ENCODE data around the gene VSIG10L. TPM values are rescaled to one million over a fixed set of nuclear protein-coding genes. Genes with fewer than 3 reads are reported as not detected.

VSIG10L gene
- total RNA-seq, 1 donor from 2014 or later: 4.2 TPM

DNA sequence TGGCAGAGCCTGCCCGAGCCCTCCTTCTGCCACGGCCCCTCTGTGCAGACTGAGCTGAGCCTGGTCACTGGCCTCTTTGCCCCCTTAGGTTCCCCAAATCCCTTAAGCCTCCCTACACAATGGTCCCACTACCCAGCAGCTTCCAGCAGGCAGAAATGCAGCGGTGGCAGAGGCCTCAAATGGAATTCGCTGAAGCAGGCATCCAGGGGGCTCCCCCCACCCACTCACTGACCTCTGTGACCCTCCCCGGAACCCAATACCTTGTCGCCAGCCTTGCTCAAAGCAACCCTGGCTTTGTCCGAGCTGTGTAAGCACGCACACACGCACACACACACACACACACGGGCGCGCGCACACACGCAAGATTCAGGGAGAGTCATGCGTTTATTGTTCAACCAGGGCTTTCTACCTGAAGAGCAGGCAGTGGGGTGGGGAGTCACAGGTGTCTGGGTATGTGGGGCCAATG, 46.0 kb upstream of the VSIG10L start, which contains the start of gene LIM2:
LIM2 (minus strand) TSS at position 51 of the 466 bp plus-strand sequence. CDS start 531 bp downstream, outside the sequence.
- DNase-seq (ENCODE audit: low read depth) (no peak), FAIRE-seq (no peak)
- no peaks in the 10 kb centered on the region for H3K9me3 ChIP-seq (ENCODE audit: insufficient read depth, low read depth, low read length)
- H3K9ac ChIP-seq (ENCODE audit: low read length): no peak within 1 kb of the TSS
- H3K27me3 Mint-ChIP-seq (ENCODE audit: low read depth, unreplicated experiment): peaks cover 6% of the 10 kb centered on the region
- no peak within 1 kb of the TSS for H3K4me2 ChIP-seq (ENCODE audit: low read length)
- H3K36me3 Mint-ChIP-seq (ENCODE audit: low read depth, unreplicated experiment): no peaks in the 10 kb centered on the region
- H3K79me2 ChIP-seq (ENCODE audit: insufficient read depth, low read length): no peaks in the 10 kb centered on the region
- no peak for TF ChIP-seq EZH2 (IDR thresholded peaks at IDR 0.05; ENCODE audit: insufficient read depth, low read length)
- TF ChIP-seq CTCF (IDR thresholded peaks at IDR 0.05; ENCODE audit: insufficient read depth, low read depth, low read length): no peak
- H3K4me1 ChIP-seq (ENCODE audit: insufficient read depth, low read length): no peaks in the 10 kb centered on the region
- H3K4me3 Mint-ChIP-seq (ENCODE audit: unreplicated experiment): no peak within 1 kb of the TSS
- H3K9me3 Mint-ChIP-seq (ENCODE audit: unreplicated experiment): no peaks in the 10 kb centered on the region
- no peaks in the 10 kb centered on the region for H4K20me1 ChIP-seq (ENCODE audit: insufficient read depth, low read length)
- H3K27ac ChIP-seq (ENCODE audit: low read depth, low read length): no peak within 1 kb of the TSS
- no peak within 1 kb of the TSS for H3K4me3 ChIP-seq (ENCODE audit: insufficient read depth, low read depth, low read length)
- H2AFZ ChIP-seq (ENCODE audit: low read depth, low read length): no peak within 1 kb of the TSS
- H3K4me1 Mint-ChIP-seq (ENCODE audit: low read depth, unreplicated experiment): no peaks in the 10 kb centered on the region
- no peak within 1 kb of the TSS for H3K27ac Mint-ChIP-seq (ENCODE audit: unreplicated experiment)
- H3K27me3 ChIP-seq (ENCODE audit: insufficient read depth, low read length): no peaks in the 10 kb centered on the region
- no peaks in the 10 kb centered on the region for H3K36me3 ChIP-seq (ENCODE audit: insufficient read depth, low read length)

DNA sequence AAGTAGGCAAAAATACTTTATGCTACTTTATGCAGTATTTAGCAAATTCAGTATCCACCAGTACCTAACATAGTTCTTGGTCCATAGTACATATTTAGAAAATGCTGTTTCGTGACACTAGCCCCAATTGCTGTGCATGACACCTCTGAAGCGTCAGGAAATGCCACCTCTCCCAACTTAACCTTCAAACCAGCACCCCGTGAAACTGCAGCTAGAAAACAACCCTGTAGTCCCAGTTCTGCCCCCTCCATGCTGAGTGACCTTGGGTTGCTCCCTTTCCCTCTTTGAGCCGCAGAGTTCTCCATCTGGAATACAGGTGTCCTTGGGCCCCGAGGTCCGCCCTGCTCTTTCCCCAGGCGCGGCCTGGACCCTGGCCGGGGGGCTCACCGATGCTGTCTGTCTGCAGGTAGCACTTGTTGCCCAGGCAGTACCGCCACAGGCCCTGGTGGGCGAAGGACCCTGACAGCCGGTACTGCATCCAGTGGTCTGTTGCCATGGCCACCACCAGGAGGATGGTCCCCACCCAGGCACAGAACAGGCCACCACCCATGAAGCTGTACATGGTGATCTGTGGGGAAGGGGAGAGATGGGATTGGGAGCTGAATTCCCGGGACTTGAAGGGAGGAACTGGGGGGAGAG, 45.1 kb upstream of the VSIG10L start:
- no peaks in the 10 kb centered on the region for H4K20me1 ChIP-seq (ENCODE audit: insufficient read depth, low read length)
- no peak for FAIRE-seq
- DNase-seq (ENCODE audit: low read depth): no peak
- H3K4me3 Mint-ChIP-seq (ENCODE audit: unreplicated experiment): no peak overlapping the region
- H3K27ac ChIP-seq (ENCODE audit: low read depth, low read length): no peak overlapping the region
- H3K79me2 ChIP-seq (ENCODE audit: insufficient read depth, low read length): no peaks in the 10 kb centered on the region
- no peak overlapping the region for H3K27ac Mint-ChIP-seq (ENCODE audit: unreplicated experiment)
- no peaks in the 10 kb centered on the region for H3K4me1 Mint-ChIP-seq (ENCODE audit: low read depth, unreplicated experiment)
- H3K4me3 ChIP-seq (ENCODE audit: insufficient read depth, low read depth, low read length): no peak overlapping the region
- no peaks in the 10 kb centered on the region for H3K4me1 ChIP-seq (ENCODE audit: insufficient read depth, low read length)
- H3K27me3 Mint-ChIP-seq (ENCODE audit: low read depth, unreplicated experiment): peaks cover 8% of the 10 kb centered on the region
- H2AFZ ChIP-seq (ENCODE audit: low read depth, low read length): no peak overlapping the region
- no peak overlapping the region for H3K9ac ChIP-seq (ENCODE audit: low read length)
- TF ChIP-seq EZH2 (IDR thresholded peaks at IDR 0.05; ENCODE audit: insufficient read depth, low read length) (no peak), CTCF (IDR thresholded peaks at IDR 0.05; ENCODE audit: insufficient read depth, low read depth, low read length) (no peak)
- no peaks in the 10 kb centered on the region for H3K9me3 Mint-ChIP-seq (ENCODE audit: unreplicated experiment)
- no peaks in the 10 kb centered on the region for H3K36me3 ChIP-seq (ENCODE audit: insufficient read depth, low read length)
- no peaks in the 10 kb centered on the region for H3K9me3 ChIP-seq (ENCODE audit: insufficient read depth, low read depth, low read length)
- H3K36me3 Mint-ChIP-seq (ENCODE audit: low read depth, unreplicated experiment): no peaks in the 10 kb centered on the region
- no peak overlapping the region for H3K4me2 ChIP-seq (ENCODE audit: low read length)
- H3K27me3 ChIP-seq (ENCODE audit: insufficient read depth, low read length): no peaks in the 10 kb centered on the region

DNA sequence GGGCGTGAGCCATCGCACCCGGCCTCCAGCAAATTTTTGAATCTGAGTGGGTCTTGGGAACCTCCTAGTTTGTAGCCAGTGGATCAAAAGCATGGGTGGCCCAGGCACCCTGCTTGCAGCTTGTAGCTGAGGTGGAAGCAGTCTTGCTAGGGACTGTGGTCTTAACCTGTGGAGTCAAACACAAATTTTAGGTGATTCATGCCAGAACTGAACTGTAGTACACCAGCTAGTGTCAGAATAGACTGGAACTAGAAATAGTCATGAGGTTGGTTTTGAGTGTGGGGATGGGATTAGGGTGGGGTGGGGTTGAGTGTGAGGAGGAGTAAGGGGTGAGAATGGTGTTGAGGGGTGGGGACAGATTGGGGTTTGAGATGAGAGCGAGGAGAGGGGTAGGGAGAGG, 40.1 kb upstream of the VSIG10L start:
- no peak for TF ChIP-seq CTCF (IDR thresholded peaks at IDR 0.05; ENCODE audit: insufficient read depth, low read depth, low read length)
- no peak for TF ChIP-seq EZH2 (IDR thresholded peaks at IDR 0.05; ENCODE audit: insufficient read depth, low read length)
- Histone ChIP-seq H3K4me3 (ENCODE audit: insufficient read depth, low read depth, low read length) (no peak overlapping the region), H2AFZ (ENCODE audit: low read depth, low read length) (no peak overlapping the region), H4K20me1 (ENCODE audit: insufficient read depth, low read length) (no peaks in the 10 kb centered on the region), H3K27ac (ENCODE audit: low read depth, low read length) (no peak overlapping the region), H3K27me3 (ENCODE audit: insufficient read depth, low read length) (no peaks in the 10 kb centered on the region), H3K4me1 (ENCODE audit: insufficient read depth, low read length) (no peaks in the 10 kb centered on the region), H3K9ac (ENCODE audit: low read length) (no peak overlapping the region), H3K4me2 (ENCODE audit: low read length) (no peak overlapping the region), H3K9me3 (ENCODE audit: insufficient read depth, low read depth, low read length) (no peaks in the 10 kb centered on the region), H3K79me2 (ENCODE audit: insufficient read depth, low read length) (no peaks in the 10 kb centered on the region), H3K36me3 (ENCODE audit: insufficient read depth, low read length) (no peaks in the 10 kb centered on the region)
- no peak for FAIRE-seq
- peaks cover 7% of the 10 kb centered on the region for H3K27me3 Mint-ChIP-seq (ENCODE audit: low read depth, unreplicated experiment)
- DNase-seq (ENCODE audit: low read depth): no peak
- no peaks in the 10 kb centered on the region for H3K4me1 Mint-ChIP-seq (ENCODE audit: low read depth, unreplicated experiment)
- H3K9me3 Mint-ChIP-seq (ENCODE audit: unreplicated experiment): no peaks in the 10 kb centered on the region
- H3K4me3 Mint-ChIP-seq (ENCODE audit: unreplicated experiment): no peak overlapping the region
- no peaks in the 10 kb centered on the region for H3K36me3 Mint-ChIP-seq (ENCODE audit: low read depth, unreplicated experiment)
- H3K27ac Mint-ChIP-seq (ENCODE audit: unreplicated experiment): no peak overlapping the region

Data from astrocyte (in vitro differentiated cells and primary cell).